Hematopoietic multipotent progenitor cell (in vitro differentiated cells): ENCODE results near the gene NETO2. TPM values are rescaled to one million over a fixed set of nuclear protein-coding genes. Genes with fewer than 3 reads are reported as not detected.
"Not testable (repeated sequence)": the region's sequence is repeated elsewhere in the genome, so short reads cannot be mapped to it uniquely, and the experiment has no call there.

ENCODE experiments used
- DNase-seq, 3 donors: peaks; one replicate each; pipeline ENCODE4 v3.0.0-alpha.2; 2011 to 2015; ENCODE audit warnings: low read depth in 2 of 3, low spot score in 2 of 3
- total RNA-seq: library from RNA; depleted of rRNA; stranded (reverse); fragments of >200 nt; gene quantifications from one replicate; pipeline ENCODE4 v1.2.3, GENCODE V29; 2012

The NETO2 gene
- total RNA-seq, 1 donor: 0.27 TPM

- DNase-seq: peak in 2 of 3 donors; percentile 23 to 29
Measured at GRCh38 chr16:47136099-47136842, 7.5 kb downstream of the NETO2 start.

GRCh38 chr16:47134550-47134949 is 9.2 kb downstream of the NETO2 start:
- no peak for DNase-seq

GRCh38 chr16:47132308-47132707 is 11.4 kb downstream of the NETO2 start:
- DNase-seq: peak in 1 of 3 donors; percentile 36

GRCh38 chr16:47129755-47130435 is 13.8 kb downstream of the NETO2 start:
- DNase-seq: no peak

- no peak for DNase-seq
Measured at GRCh38 chr16:47127541-47127940, 16.2 kb downstream of the NETO2 start.

GRCh38 chr16:47125757-47126156 is 18.0 kb downstream of the NETO2 start:
- no peak for DNase-seq

- no peak for DNase-seq
Measured at GRCh38 chr16:47113130-47113529, 30.6 kb downstream of the NETO2 start.

GRCh38 chr16:47110939-47111338 is 32.8 kb downstream of the NETO2 start:
- no peak for DNase-seq

- DNase-seq: no peak
Measured at GRCh38 chr16:47109361-47109760, 34.4 kb downstream of the NETO2 start.

- DNase-seq: not testable (repeated sequence)
Measured at GRCh38 chr16:47102921-47103320, 40.8 kb downstream of the NETO2 start.

- not testable (repeated sequence) for DNase-seq
Measured at GRCh38 chr16:47097154-47097553, 46.6 kb downstream of the NETO2 start.

- DNase-seq: no peak
Measured at GRCh38 chr16:47096297-47096696, 47.4 kb downstream of the NETO2 start.

GRCh38 chr16:47084198-47084597 is 59.5 kb downstream of the NETO2 start:
- DNase-seq: no peak

- DNase-seq: no peak
Measured at GRCh38 chr16:47082099-47082865, 61.5 kb downstream of the NETO2 start.

GRCh38 chr16:47081115-47081514 is 62.6 kb downstream of the NETO2 start:
- DNase-seq: no peak

- no peak for DNase-seq
Measured at GRCh38 chr16:47079860-47080259, 63.9 kb downstream of the NETO2 start.

- DNase-seq: no peak
Measured at GRCh38 chr16:47073223-47074155, 70.3 kb downstream of the NETO2 start.

- DNase-seq: no peak
Measured at GRCh38 chr16:47072158-47072557, 71.6 kb downstream of the NETO2 start.

- no peak for DNase-seq
Measured at GRCh38 chr16:47069841-47070584, 73.7 kb downstream of the NETO2 start.

- DNase-seq: no peak
Measured at GRCh38 chr16:47069313-47069712, 74.4 kb downstream of the NETO2 start.
